GM19397 (cell line): ENCODE measurements around the gene SEPTIN6.

Experiments used
- ATAC-seq: cut with Tn5 transposase; IDR thresholded peaks from one replicate; pipeline ENCODE4 v1.9.1; 2021; ENCODE audit warnings: mild to moderate bottlenecking, moderate library complexity; ENCODE audit not compliant: unreplicated experiment

SEPTIN6 gene

DNA sequence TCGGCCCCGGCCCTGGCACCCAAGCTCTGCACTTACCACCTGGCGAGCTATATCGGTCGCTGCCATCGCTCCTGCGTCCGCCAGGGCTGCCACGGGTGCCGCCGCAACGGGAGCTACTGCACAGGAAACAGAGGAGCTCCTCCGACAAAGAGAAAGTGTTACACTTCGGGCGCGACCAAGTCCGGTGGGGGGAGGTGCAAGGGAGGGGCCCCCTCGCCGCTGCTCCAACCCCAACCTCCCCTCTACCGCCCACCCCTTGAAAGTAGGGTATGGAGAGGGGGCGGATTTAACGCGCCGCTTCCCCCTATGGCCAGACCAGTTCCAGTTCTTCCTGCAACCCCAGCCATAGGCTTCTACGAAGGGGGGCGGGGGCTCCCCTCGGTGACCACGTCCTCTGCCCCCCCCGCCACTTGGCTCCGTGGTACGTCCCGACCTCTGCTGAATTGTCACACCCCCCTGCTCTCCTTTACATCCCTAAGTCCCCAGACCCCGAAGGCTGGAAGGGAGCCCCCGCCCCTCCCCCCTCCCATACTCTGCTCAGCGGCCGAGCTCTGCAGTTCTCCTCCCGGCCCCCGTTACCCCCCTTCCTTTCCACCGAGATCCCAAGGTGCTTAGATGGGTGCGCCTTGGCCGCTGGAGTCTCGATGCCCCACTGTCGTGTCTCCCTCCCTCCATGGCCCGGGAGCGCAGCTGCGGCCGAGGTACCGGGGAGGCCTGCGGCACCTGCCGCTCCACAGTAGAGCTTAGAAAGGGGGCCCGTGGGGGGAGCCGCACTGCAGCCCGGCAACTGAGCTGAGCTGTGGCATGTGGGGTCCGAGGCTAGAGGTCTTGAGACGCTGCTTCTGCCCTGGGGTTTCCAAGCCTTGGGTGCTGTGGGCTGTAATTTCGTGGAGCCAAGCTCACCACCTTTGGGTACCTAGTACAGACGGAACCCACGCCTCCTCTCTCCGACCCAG, at the start of gene SEPTIN6:
Gene SEPTIN6 (minus strand): TSS at position 129 of the 956 bp plus-strand sequence. CDS start 63 bp downstream, at position 66.
- peak; percentile 66 for ATAC-seq

GRCh38 chrX:119738742-119739141, 45.8 kb upstream of the SEPTIN6 start:
- no peak for ATAC-seq

- no peak for ATAC-seq
These were observed 43.3 kb upstream of the SEPTIN6 start for GRCh38 chrX:119736206-119736764.

DNA sequence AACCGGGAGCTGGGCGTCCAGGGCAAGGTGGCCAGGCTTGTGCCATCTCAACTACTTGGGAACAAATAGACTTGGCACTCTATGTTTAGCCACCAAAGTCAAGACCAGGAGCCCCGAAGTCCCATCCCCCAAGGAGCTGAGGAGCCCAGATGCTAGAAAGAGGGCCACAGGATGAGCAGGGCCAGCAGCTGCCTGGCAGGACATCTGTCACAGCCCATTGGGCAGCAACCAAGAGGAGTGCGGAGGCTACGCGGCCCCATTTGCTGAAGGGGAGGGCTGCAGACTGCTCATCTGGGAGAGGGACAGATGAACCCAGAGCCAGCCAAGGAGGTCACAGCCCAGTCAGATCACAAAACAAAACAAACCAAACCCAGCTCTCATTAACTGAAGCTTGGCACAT, 42.5 kb upstream of the SEPTIN6 start:
- ATAC-seq: no peak

- ATAC-seq: no peak
These were observed 42.0 kb upstream of the SEPTIN6 start for GRCh38 chrX:119734897-119735339.

DNA sequence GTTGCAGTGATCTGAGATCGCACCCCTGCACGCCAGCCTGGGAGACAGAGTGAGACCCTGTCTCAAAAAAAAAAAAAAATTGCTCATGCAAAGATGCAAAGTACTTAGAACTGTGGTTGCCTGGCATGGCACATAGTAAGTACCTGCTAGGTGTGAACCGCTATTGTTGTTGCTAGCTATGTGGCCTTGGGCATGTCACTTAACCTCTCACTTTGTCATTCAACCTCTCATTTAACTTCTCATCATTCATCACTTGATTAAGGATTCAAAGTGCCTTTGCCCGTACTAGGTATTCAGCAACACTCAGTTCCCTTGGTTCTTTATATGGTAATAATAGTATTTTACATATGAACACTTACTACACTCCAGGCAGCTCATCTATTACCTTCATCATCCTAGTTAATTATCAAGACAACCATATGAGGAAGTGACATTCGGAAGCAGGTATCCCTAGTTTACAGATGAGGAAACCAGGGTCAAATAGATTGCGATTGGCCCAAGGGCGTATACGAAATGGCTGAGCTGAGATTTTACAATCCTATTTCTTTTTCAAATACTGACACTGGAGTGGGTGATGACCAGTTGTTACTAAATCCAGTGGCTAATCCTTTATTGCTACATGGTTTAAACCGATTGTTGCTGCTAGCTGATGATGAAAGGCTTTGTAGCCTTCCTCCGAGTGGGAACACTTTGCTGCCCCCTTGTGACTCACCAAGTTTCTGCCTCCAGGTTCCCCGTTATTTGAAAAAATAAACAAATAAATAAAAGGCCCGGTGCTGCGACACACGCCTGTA, 36.6 kb upstream of the SEPTIN6 start:
- ATAC-seq: no peak

DNA sequence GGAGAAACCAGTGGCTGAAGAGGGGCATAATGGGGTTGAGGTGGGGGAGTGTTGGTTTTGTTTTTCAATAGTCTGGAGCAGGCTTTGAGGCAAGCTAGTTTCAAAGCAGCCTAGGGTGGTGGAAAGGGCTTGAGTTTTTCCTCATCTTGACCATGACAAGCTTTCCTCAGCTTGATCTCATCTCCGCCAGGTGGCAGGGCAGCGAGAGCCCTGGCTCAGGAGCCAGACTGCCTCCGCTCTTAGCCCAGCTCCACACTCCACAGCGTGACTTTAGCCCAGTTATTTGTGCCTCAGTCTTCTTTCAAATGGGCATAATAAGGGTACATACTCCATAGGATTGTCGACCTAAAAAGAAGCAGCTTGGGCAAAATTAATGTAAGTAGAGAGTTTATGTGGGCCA, 35.5 kb upstream of the SEPTIN6 start:
- ATAC-seq: no peak

- ATAC-seq: no peak
These were observed 34.1 kb upstream of the SEPTIN6 start for GRCh38 chrX:119726900-119727555.

GRCh38 chrX:119721926-119722325, 29.0 kb upstream of the SEPTIN6 start:
- ATAC-seq: no peak

DNA sequence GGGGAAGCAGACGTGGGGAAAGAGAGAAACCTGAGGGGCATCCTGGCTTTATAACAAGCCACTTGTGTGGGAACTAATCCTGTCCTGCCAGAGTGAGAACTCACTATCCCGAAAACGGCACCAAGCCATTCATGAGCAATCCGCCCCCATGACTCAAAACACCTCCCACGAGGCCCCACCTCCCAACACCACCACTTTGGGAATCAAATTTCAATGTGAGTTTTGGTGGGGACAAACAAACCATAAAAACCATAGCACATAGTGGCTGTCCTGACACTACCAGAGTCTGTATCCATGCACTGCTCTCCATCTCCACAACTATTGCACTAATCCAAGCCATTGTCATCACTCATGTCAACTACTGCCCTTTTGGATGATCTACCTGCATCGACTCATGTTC, 28.5 kb upstream of the SEPTIN6 start:
- no peak for ATAC-seq

DNA sequence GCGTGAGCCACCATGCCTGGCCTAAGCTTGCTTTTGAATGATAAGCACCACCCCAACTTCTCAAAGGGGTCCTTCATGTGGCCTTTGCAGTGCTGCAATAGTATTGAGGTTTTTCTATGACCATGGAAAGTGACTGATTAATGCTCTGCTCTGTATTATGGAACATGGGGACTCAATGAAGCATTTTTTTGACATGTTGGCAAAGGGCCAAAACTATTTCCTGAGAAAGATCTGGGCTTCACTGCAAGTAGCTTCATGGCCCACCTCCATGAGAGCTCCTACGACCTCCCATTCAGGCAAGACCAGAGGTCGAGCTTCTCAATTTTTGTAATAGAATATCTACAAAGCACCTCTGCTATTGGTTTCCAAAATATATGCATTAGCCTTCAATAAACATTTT, 16.7 kb upstream of the SEPTIN6 start:
- no peak for ATAC-seq

- no peak for ATAC-seq
These were observed 16.0 kb upstream of the SEPTIN6 start for GRCh38 chrX:119708936-119709335.

DNA sequence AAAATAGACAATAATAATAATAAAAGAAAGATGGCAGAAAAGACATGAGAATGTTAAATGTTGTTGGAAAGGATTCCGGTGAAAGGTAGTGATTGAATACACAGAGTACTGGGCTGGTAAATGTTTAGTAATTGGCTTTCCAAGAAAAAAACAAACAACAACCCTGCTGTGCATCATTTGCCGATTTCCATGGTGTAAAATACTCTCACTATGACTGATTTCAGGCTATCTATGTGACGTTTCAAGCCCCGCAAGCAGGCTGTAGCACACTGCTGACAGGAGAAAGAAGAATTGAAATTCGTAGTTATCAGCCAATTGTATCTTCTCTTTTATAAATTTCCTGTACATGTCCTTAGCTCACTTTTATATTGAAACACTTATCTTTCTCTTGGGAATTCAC, 13.6 kb upstream of the SEPTIN6 start:
- ATAC-seq: no peak

GRCh38 chrX:119698845-119699244, 5.9 kb upstream of the SEPTIN6 start:
- ATAC-seq: no peak

GRCh38 chrX:119696251-119696890, 3.4 kb upstream of the SEPTIN6 start:
- ATAC-seq: no peak

DNA sequence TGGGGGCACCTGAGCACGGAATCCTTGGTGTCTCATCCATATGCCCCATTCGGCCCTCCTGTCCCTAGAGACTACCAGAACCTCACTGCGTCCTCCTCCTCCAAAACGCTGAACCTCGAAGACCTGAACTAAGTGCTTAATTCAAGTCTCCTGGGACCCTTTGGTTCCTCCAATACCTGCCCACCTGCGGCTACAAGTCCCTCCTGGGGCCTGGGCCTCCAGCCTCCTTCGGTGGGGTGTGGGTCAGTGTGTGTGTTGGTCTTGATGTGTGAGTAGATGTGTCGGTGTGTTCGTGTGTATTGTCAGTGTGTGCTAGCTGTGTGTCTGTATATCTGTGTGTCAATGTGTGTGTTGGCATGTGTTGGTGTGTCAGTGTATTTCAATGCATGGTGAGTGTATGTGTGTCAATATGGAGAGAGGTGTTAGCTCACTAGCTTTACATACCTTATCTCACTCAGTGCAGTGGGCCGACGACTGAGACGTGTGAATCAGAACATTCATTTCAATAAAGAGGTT, 2.6 kb upstream of the SEPTIN6 start:
- no peak for ATAC-seq

GRCh38 chrX:119694601-119695534, 1.9 kb upstream of the SEPTIN6 start:
- ATAC-seq: no peak

- no peak for ATAC-seq
These were observed 1.1 kb upstream of the SEPTIN6 start for GRCh38 chrX:119693996-119694451.
